Esophagus squamous epithelium (tissue), 4 donors: ENCODE results near the gene TIAM2.
"Not testable (repeated sequence)": the region's sequence is repeated elsewhere in the genome, so short reads cannot be mapped to it uniquely, and the experiment has no call there.

ENCODE experiments used
- POLR2A ChIP-seq, 4 donors: fragments of 450-650 bp; IDR thresholded peaks; one replicate each; pipeline ENCODE4 v1.6.1; 2017; ENCODE audit warnings: antibody characterized with exemption in 4 of 4, mild to moderate bottlenecking in 4 of 4, moderate library complexity in 3 of 4
- TF ChIP-seq, protein P1 (sequence below), 6 experiments: fragments of 450-650 bp in 4 of 6; fragments of 200-600 bp in 2 of 6; sonication (generic) in 2 of 6; IDR thresholded peaks; one replicate each; pipeline ENCODE4 v1.5.1; 2016 to 2019; ENCODE audit warnings: antibody characterized with exemption in 6 of 6, mild to moderate bottlenecking in 4 of 6, moderate library complexity in 4 of 6

DNA sequence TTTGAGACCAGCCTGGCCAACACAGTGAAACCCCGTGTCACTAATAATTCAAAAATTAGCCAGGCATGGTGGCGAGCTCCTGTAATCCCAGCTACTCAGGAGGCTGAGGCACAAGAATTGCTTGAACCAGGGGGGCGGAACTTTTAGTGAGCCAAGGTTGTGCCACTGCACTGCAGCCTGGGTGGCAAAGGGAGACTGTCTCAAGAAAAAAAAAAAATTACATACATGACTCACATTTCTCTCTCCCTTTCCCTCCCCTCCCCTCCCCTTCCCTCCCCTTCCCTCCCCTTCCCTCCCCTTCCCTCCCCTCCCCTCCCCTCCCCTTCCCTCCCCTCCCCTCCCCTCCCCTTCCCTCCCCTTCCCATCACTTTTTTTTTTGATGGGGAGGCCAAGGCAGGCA, 23.3 kb downstream of the TIAM2 start:
- not testable (repeated sequence) for TF ChIP-seq POLR2A (IDR thresholded peaks at IDR 0.05)
- TF ChIP-seq, protein P1, sequence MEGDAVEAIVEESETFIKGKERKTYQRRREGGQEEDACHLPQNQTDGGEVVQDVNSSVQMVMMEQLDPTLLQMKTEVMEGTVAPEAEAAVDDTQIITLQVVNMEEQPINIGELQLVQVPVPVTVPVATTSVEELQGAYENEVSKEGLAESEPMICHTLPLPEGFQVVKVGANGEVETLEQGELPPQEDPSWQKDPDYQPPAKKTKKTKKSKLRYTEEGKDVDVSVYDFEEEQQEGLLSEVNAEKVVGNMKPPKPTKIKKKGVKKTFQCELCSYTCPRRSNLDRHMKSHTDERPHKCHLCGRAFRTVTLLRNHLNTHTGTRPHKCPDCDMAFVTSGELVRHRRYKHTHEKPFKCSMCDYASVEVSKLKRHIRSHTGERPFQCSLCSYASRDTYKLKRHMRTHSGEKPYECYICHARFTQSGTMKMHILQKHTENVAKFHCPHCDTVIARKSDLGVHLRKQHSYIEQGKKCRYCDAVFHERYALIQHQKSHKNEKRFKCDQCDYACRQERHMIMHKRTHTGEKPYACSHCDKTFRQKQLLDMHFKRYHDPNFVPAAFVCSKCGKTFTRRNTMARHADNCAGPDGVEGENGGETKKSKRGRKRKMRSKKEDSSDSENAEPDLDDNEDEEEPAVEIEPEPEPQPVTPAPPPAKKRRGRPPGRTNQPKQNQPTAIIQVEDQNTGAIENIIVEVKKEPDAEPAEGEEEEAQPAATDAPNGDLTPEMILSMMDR (IDR thresholded peaks at IDR 0.05) = not testable (repeated sequence)
